ENCODE data around the gene MLXIPL.
"Not testable (repeated sequence)": the region's sequence is repeated elsewhere in the genome, so short reads cannot be mapped to it uniquely, and the experiment has no call there.

Gene MLXIPL

DNA sequence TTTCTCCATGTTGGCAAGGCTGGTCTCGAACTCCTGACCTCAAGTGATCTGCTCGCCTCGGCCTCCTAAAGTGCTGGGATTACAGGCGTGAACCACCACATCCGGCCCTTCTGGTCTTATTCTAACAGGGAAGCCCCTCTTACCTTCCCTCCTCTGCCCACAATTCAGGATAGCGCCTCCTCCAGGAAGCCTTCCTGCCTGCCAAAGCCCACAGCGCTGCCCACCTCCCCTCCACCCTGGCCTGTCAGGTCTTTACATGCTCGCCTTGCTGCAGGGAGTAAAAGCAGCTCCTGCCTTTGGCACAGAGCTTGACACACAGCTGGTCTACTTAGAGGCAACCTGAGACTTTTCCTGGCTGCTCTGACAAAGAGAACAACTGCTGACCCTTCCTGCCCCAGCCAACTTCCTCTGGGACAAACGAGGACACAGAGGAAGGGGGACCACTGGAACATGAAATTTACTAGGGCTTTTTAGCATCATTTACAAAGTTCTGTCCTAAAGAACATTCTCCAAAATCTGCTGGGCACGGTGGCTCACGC is 13.2 kb downstream of the MLXIPL start:
- no peak for DNase-seq

GRCh38 chr7:73610105-73610504 is 14.2 kb downstream of the MLXIPL start:
- DNase-seq: no peak

GRCh38 chr7:73607692-73607983 is 16.7 kb downstream of the MLXIPL start:
- not testable (repeated sequence) for DNase-seq

GRCh38 chr7:73606801-73607691 is 17.3 kb downstream of the MLXIPL start:
- peak; percentile 75 for DNase-seq

GRCh38 chr7:73605601-73606220 is 18.6 kb downstream of the MLXIPL start:
- no peak for DNase-seq

DNA sequence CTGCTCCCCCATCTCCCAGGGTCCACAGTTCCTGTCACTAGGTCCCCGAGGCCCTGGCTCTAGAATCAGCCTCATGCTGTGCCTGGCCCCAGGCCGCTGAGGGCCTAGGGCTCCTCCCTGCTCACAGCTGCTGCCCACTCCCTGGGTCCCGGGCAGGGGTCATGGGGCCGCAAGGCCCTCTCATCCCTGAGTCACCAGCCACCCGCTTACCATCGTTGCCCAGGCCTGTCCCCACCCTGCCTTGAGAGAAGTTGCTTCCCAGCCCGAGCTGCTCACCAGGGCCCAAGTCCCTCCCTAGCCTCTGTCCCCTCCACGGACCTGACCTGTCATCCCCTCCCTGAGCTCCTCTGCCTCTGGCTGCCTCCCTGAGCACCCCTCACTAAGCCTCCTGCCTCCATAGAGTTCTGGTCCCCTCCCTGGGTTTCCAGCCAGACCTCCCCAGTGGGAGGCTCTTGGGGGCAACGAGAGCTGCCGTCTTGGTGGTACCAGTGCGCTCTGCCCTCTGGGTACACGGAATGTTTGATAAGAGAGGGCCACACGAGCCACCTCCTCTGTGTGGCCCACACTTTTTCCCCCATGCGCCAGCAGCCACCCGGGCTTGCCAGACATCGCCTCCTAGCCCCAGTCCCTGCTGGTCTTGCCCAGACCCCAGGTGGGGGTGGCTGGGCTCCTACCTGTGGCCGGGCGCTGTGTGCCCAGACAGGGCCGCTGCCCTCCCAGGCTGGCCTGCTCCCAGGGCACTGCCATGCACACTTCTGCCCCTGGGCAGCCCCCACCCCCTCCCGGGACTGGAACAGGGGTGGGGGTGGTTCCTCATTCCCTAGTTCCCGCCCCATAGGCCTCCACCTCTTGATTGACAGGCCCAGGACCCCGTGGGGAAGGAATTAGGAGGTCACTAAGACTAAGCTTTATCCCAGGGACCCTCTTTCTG is 21.3 kb downstream of the MLXIPL start:
- no peak for DNase-seq

- no peak for DNase-seq
These were observed 24.4 kb downstream of the MLXIPL start for GRCh38 chr7:73599916-73600315.

DNA sequence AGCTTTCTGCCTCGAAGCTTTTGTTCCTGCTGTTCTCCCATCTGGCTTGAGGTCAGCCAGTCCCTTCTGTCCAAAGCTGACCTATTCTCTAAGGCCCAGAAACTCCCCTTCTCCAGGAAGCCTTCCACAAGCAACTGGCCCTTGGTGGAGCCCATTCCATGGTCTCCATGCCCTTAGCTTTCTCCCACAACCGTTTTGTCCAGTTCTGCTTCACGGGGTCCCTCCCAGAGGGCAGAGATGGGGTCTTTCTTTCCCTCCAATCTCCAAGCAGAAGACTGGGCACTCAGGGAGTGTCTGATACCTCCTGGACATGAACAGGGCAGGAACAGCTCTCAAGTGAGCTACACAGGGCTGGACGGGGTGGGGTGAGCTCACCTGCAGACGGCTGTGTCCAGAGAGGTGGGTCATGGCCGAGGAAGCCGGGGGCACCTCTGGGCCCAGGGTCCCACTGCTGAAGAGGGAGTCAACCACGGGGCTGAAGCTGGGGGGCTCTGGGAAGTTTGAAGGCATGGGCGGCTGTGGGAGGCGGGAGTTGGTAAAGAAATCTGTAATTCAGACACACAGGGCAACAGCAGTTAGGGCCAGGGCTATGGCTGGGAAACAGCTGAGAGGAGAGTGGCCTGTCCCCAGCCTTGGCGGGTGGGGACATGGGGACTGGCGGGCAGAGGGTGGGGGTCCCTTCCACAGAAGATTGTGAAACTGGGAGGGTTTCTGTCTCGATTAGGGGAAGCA is 25.0 kb downstream of the MLXIPL start:
- no peak for DNase-seq

- no peak for DNase-seq
These were observed 26.1 kb downstream of the MLXIPL start for GRCh38 chr7:73597978-73598782.

DNA sequence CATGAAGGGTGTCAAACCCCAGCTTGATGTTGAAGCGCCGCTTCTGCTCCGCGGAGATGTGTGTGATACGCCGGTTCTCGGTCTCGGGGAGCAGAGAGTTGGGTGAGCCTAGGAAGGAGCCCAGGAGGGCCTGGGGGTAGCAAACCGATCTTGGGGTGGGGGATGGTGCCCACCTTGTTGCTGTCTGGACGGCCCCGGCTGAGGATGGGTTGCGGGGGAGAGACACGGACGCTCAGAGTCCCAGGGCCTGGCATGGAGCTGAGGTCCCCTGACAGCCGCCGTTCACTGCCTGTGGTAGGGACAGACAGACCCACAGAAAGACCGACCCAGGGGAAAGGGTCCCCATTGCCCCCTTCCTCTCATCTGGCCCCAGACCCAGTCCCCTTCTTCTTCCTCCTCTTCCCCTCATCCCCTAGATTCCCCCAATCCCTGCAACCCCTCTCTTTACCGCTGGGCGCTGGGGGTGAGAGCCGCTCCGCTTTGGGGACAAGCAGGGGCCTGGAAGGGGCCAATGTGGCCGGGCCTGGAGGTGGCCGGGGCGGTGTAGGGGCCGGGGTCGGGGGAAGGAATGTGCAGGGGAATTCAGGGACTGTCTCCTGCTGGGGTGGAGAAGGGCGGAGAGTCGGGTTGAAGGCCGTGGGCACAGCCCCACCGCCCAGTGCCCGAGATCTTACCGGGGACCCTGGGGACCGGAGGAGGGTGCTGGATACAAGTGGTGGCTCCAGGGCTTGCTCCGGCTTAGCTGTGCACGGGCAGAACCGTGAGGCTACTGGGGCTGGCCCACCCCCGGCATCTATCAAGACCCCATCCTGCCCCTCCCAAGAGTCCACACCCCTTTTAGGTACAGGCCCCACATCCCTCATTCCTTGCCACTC is 27.9 kb downstream of the MLXIPL start:
- DNase-seq: no peak

DNA sequence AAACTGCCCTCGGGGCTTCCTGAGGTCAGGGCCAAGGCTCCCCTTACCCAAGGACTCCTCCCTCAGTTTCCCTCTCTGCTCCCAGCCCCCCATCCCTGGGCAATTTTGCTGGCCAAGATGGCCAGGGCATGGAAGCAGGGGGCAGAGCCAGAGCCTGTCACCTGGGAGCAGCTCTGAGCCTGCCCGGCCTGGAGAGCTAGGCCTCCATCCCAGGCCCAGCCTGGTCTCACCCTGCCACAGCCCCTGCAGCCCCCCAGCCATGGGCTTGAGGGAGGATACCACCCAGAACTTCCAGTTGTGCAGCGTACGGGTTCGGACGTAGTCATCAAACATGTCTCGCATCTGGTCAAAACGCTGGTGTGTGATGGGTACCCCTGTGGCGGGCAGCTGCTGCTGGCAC is 29.0 kb downstream of the MLXIPL start:
- no peak for DNase-seq

- no peak for DNase-seq
These were observed 30.9 kb downstream of the MLXIPL start for GRCh38 chr7:73593207-73594045.

- DNase-seq: no peak
These were observed 37.4 kb downstream of the MLXIPL start for GRCh38 chr7:73586911-73587310.

GRCh38 chr7:73585196-73585595 is 39.1 kb downstream of the MLXIPL start:
- DNase-seq: no peak

- no peak for DNase-seq
These were observed 41.6 kb downstream of the MLXIPL start for GRCh38 chr7:73582664-73583202.

- DNase-seq: not testable (repeated sequence)
These were observed 43.3 kb downstream of the MLXIPL start for GRCh38 chr7:73581006-73581405.

DNA sequence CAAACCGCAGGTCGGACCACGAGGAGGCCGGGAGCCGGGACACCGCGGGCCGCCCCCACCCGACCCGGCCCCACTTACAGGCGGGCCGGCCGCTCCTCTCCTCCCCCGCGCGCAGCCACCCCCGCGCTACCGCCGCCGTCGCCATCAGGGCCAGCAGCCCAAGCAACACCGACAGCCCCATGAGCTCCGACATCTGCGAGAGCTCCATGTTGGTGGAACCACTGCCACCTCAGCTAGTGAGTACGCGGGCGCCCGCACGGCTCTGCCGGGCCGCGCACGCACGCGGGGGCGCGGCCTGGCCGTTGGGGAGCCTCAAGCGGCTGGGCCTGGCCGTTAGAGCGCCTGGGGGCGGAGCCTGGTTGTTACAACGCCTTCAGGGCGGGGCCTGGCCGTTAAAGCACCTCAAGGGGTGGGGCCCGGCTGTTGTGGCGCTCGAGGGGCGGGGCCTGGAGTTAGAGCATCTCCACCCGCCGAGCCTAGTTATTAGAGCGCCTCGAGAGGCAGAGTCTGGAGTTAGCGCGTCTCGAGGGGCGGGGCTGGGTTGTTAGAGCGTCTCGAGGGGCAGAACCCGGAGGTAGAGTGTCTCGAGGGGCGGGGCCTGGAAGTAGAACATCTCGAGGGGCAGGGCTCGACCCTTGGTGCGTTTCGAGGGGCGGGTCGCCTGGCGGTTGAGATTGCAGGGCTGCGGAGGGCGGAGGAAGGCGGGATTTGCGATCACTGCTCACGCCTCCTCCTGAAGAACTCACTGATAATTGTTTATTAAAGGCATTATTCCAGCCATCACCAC is 45.8 kb downstream of the MLXIPL start, which contains the start of gene TBL2:
TSS of gene TBL2 (minus strand) at position 238 of the 787 bp plus-strand sequence. CDS start at position 208, 30 bp downstream.
- peak; percentile 99 for DNase-seq

DNA sequence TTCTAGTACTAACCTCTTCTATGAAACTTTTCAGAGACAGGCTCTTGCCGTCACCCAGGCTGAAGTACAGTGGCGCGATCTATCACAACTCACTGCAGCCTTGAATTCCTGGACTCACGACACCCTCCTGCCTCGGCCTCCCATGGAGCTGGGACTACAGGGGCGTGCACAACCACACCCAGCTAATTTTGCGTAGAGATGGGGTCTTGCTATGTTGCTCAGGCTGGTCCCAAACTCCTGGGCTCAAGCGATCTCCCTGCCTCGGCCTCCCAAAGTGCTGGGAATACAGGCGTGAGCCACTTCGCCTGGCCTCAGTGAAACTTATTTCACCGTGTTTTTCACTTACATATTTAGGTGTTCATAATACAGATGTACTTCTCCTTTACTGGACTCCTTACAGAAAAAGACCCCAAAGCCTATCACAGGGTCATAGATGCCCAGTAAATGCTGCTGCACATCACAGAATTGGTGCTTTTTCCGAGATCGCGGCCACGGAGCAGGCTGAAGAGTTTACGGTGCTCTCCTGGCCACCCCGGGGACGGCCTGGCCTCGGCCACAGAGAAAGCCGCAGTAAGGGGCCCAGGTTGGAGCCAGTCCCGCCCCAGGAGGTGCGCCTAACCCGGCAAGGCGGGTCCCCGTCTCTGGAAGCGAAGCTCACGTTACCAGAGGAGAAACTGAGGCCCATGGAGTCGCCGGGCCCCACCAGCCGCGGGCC is 46.5 kb downstream of the MLXIPL start:
- DNase-seq: no peak

Measured in activated CD4-positive, alpha-beta T cell treated with anti-CD3 and anti-CD28 coated beads for 48 hours (primary cell).